AG04450 (cell line): ENCODE data around the gene UBE3C. TPM values are rescaled to one million over a fixed set of nuclear protein-coding genes. Genes with fewer than 3 reads are reported as not detected.

ENCODE experiments used
- CTCF ChIA-PET: fragments of 300-600, 350-600 bp; formaldehyde crosslinking; extraction: SDS; loops from one replicate; lab custom pipeline; 2022; ENCODE audit warnings: antibody characterized with exemption, inconsistent platforms; lab: Charles Lee
- POLR2A ChIA-PET: fragments of 350-600 bp; formaldehyde crosslinking; extraction: SDS; loops from one replicate; lab custom pipeline; 2021; ENCODE audit warnings: antibody characterized with exemption, inconsistent platforms; lab: Yijun Ruan, JAX
- DNase-seq: peaks from one replicate; pipeline ENCODE4 v3.0.0-alpha.2; 2011; ENCODE audit warnings: low read depth, low spot score
- H3K27ac ChIP-seq: one replicate; pipeline ENCODE4 v1.5.1; 2012; ENCODE audit warnings: low read depth, low read length, control low read depth
- H3K27me3 ChIP-seq: one replicate; pipeline ENCODE4 v1.6.0; 2012; ENCODE audit warnings: low read length; ENCODE audit not compliant: control insufficient read depth, insufficient read depth
- H3K4me3 ChIP-seq: 2 replicates; pipeline ENCODE4 v1.5.1; 2011; ENCODE audit warnings: mild to moderate bottlenecking, low read depth, low read length, control low read depth
- H3K9me3 ChIP-seq: 2 replicates; pipeline ENCODE4 v1.5.1; 2012; ENCODE audit warnings: low read length; ENCODE audit not compliant: control insufficient read depth, insufficient read depth
- polyA plus RNA-seq: library from polyadenylated mRNA; depleted of rRNA; stranded (reverse); fragments of >200 nt; gene quantifications from 2 replicates; pipeline ENCODE4 v1.2.3, GENCODE V29; 2011
- TF ChIP-seq, protein P1 (sequence below): IDR thresholded peaks from 2 replicates; pipeline ENCODE4 v1.5.1; 2011; ENCODE audit warnings: low read depth, low read length, control low read depth, inconsistent platforms

UBE3C gene
- polyA plus RNA-seq, 1 experiment: 71.2 TPM

DNA sequence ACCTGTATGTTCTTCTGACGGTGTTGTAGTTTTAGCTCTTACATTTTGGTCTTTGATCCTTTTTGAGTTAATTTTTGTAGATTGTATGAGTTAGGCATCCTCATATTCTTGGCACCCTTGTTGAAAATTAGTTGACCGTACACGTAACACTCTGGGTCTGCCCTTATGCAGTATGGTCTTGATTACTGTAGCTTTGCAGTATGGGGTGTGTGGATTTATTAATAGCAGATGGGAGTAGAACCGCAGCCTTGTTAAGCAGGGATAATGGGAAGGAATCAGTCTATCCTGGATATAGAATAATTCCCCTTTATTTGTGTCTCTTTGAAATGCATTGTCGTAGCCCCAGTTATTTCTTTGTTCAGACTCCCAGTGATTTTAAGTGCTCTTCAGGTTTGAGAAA, 95.5 kb downstream of the UBE3C start:
- POLR2A ChIA-PET: no interaction called here
- Histone ChIP-seq H3K9me3 (no peaks in the 10 kb centered on the region), H3K4me3 (no peak overlapping the region), H3K27ac (peak overlapping the region; percentile 13), H3K27me3 (no peaks in the 10 kb centered on the region)
- TF ChIP-seq, protein P1, sequence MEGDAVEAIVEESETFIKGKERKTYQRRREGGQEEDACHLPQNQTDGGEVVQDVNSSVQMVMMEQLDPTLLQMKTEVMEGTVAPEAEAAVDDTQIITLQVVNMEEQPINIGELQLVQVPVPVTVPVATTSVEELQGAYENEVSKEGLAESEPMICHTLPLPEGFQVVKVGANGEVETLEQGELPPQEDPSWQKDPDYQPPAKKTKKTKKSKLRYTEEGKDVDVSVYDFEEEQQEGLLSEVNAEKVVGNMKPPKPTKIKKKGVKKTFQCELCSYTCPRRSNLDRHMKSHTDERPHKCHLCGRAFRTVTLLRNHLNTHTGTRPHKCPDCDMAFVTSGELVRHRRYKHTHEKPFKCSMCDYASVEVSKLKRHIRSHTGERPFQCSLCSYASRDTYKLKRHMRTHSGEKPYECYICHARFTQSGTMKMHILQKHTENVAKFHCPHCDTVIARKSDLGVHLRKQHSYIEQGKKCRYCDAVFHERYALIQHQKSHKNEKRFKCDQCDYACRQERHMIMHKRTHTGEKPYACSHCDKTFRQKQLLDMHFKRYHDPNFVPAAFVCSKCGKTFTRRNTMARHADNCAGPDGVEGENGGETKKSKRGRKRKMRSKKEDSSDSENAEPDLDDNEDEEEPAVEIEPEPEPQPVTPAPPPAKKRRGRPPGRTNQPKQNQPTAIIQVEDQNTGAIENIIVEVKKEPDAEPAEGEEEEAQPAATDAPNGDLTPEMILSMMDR: no peak
- no peak for DNase-seq
- CTCF ChIA-PET: interaction anchor here (0.6 to 2.4 kb wide), 2 partner anchors 16 to 130 kb away, joined by 3 to 14 read pairs; no protein-coding TSS in a partner anchor

DNA sequence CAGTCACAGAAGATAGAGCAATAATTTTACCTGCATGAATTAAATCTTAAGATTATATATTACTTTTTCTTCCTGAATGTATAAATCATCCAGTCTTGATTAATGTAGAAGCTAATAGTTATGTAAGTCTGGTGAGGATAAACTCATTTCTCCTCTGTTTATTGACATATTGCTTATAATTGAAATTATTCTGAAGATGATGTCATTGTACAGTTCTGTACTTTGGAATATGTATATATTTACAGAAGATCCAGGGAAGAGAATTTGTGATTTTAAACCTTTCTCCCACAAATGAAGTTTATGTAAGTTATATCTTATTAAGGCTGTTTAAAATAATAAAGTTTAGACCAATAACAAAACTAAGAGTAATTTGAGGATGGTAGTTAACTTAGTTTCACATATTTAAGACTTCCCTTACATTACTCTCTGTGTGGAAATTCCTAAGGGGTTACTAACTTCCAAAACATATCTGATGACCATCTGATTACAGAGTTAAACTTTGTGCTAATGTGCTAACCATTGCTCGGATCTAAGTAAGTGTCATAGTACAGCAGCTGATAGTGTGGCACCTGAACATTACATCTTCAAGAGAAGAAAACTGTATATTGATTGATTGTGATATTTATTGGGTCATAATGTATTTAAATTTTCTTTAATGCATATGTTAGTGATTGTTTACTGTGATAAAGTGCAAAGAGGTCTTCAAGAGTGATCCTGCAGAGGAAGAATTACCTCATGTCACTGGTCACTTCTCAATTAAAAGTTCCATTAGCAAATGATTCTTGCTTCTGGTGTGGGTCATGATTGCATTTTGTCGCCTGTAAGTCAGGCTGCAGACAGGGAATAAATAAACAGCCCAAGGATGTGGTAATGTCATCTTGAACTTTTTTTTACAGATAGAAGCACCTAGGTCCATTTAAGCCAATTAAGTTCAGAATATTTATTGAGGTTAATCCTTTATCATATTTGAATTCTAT, 96.9 kb downstream of the UBE3C start:
- CTCF ChIA-PET: interaction anchor here (2.4 kb wide), 1 partner anchor 15 kb away, joined by 14 read pairs; no protein-coding TSS in a partner anchor
- no peaks in the 10 kb centered on the region for H3K9me3 ChIP-seq
- TF ChIP-seq, protein P1: no peak
- no peak overlapping the region for H3K27ac ChIP-seq
- no peaks in the 10 kb centered on the region for H3K27me3 ChIP-seq
- DNase-seq: no peak
- no peak overlapping the region for H3K4me3 ChIP-seq
- POLR2A ChIA-PET: no interaction called here

DNA sequence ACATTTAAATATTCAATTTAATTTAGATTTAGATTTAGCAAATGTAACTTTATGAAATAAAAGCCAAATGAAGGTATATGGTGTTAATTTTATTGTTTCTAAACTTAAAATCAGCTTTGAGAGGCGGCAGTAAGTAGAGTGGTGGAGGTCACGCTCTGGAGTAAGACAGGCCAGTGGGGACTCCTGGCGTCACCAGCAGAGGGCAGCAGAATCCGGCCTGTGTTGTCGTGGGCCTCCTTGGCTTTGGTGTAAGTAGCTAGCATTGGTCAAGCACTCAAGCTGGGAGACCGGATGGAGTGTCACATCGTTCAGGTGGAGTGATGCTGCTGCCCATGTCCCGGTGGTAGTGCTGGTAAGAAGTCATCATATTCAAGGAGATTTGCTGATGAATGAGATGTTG, 99.4 kb downstream of the UBE3C start:
- Histone ChIP-seq H3K27ac (no peak overlapping the region), H3K4me3 (no peak overlapping the region), H3K9me3 (no peaks in the 10 kb centered on the region), H3K27me3 (no peaks in the 10 kb centered on the region)
- ChIA-PET CTCF (interaction anchor here (1.1 to 5.5 kb wide), 3 partner anchors 12 to 36 kb away, joined by 3 to 26 read pairs (median 4); no protein-coding TSS in a partner anchor), POLR2A (no interaction called here)
- TF ChIP-seq, protein P1: no peak
- no peak for DNase-seq

DNA sequence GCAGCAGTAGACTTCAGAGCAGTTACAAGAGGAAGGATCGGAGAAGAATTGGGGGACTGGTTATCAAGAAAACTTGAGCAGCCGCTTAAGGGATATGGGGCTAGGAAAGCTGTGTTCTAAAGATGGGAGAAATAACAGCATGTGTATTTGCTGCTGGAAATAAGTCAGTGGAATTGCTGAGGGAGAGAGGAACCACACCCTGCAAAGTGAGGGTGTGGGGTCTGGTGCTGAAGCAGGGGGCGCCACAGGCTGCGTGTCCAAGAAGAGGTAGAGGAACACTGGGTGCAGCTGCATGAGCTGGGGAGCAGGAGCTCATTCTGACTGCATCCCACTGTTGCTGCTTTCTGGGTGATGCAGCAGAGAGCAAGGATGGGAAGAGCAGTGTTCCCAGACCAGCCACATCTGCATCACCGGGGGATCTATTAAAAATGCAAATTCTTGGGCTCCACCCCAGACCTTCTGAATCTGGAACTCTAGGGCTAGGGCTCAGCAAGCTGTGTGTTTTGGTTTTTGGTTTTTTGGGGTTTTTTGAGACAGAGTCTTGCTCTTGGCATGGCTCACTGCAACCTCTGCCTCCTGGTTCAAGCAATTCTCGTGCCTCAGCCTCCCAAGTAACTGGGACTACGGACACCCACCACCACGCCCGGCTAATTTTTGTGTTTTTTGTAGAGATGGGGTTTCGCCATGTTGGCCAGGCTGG, 101.0 kb downstream of the UBE3C start:
- Histone ChIP-seq H3K9me3 (no peaks in the 10 kb centered on the region), H3K4me3 (no peak overlapping the region), H3K27me3 (no peaks in the 10 kb centered on the region), H3K27ac (no peak overlapping the region)
- no peak for DNase-seq
- TF ChIP-seq, protein P1: no peak
- ChIA-PET POLR2A (no interaction called here), CTCF (interaction anchor here (1.5 to 5.5 kb wide), 3 partner anchors 10 to 34 kb away, joined by 4 to 26 read pairs (median 6); no protein-coding TSS in a partner anchor)
